Measurements from ENCODE around the gene GPR183.

Gene GPR183

DNA sequence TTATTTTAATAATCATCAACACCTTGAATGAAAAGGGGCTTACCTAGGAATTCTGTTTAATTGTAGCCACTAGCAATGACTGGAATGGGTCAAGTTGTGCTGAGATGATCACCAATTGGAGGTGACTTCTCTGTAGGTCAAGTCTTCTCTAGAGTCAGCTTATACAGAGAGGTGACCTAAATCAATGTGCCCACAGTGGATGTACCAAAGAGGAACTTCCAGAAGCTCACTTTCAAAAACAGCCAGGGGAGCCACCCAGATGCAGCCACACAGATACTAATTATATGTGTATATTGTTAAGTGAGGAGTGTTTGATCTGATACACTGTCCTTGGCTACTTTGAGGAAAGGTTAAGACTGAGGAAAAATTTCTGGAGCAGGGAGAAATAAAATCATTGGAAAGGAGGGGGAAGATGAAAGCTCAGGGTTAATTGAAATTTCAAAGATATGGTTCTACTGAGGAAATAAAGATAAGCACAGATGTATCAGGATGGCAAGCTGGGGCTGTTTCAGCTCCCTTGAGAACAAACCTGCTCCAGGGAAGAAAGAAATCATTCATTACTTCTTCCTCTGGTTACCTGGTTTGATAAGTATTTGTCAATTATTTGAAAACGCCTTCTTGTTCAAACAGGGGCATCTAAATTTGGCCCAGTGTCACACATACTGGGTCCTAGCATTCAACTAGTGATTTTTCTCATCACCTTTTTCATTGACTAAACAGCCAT, 5.1 kb downstream of the GPR183 start:
- H3K9me3 ChIP-seq = no peaks in the 10 kb centered on the region
- intact Hi-C loops (cut with DNase I; ENCODE audit: low total_unique reads) = loop anchor here (10.0 kb wide), 1 partner anchor 203 kb away; the partner anchor contains the start of gene TM9SF2
- no peak overlapping the region for H3K27ac ChIP-seq
- H3K27me3 ChIP-seq = no peaks in the 10 kb centered on the region
- TF ChIP-seq, protein P1, sequence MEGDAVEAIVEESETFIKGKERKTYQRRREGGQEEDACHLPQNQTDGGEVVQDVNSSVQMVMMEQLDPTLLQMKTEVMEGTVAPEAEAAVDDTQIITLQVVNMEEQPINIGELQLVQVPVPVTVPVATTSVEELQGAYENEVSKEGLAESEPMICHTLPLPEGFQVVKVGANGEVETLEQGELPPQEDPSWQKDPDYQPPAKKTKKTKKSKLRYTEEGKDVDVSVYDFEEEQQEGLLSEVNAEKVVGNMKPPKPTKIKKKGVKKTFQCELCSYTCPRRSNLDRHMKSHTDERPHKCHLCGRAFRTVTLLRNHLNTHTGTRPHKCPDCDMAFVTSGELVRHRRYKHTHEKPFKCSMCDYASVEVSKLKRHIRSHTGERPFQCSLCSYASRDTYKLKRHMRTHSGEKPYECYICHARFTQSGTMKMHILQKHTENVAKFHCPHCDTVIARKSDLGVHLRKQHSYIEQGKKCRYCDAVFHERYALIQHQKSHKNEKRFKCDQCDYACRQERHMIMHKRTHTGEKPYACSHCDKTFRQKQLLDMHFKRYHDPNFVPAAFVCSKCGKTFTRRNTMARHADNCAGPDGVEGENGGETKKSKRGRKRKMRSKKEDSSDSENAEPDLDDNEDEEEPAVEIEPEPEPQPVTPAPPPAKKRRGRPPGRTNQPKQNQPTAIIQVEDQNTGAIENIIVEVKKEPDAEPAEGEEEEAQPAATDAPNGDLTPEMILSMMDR (IDR thresholded peaks at IDR 0.05) = no peak
- no peak overlapping the region for H3K4me3 ChIP-seq
- no peaks in the 10 kb centered on the region for H3K36me3 ChIP-seq
- peaks cover 0 to 10% (median 3%) of the 10 kb centered on the region in 4 donors for H3K4me1 ChIP-seq
- DNase-seq = no peak

DNA sequence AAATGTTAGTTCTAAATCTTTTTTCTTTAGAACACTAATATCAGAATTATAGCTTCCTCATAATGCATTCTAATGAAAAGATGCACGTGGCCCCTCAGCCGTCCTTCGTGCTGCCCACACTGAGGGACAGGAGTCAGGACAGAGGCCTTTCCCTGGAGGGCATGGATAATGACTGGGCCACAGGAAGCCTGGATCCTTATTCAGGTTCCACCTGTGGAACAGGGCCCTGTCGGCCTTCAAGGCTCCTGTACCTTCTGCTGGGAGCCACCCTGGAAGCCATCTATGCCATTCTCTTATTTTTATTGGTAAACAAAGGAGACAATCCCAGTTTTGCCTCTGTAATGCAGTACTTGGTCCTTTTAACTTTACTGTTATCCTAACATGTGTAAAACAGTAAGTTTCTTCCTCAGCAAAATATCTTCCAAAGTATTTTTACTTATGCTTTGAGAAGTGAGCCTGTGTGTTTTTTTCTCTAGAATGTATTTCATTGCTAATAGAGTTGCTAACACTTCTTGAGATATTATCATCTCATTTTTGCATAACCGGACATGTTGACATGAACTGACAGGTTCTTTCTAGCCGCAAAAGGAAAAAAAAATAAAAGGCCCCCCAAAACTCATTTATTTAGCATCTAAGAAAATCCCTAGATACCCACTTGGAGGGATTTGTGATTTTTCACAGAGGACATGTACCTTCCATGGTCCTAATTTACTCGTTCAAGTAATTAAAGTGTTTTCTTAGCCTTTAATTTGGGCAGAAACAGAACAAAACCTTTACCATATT, 6.0 kb downstream of the GPR183 start:
- Histone ChIP-seq H3K9me3 (no peaks in the 10 kb centered on the region), H3K36me3 (no peaks in the 10 kb centered on the region), H3K27me3 (no peaks in the 10 kb centered on the region), H3K4me3 (no peak overlapping the region), H3K4me1 (peaks cover 0 to 4% (median 2%) of the 10 kb centered on the region in 4 donors), H3K27ac (no peak overlapping the region)
- intact Hi-C loops (cut with DNase I; ENCODE audit: low total_unique reads) = loop anchor here (10.0 kb wide), 1 partner anchor 204 kb away; the partner anchor contains the start of gene TM9SF2
- DNase-seq = no peak
- TF ChIP-seq, protein P1 (IDR thresholded peaks at IDR 0.05) = no peak

DNA sequence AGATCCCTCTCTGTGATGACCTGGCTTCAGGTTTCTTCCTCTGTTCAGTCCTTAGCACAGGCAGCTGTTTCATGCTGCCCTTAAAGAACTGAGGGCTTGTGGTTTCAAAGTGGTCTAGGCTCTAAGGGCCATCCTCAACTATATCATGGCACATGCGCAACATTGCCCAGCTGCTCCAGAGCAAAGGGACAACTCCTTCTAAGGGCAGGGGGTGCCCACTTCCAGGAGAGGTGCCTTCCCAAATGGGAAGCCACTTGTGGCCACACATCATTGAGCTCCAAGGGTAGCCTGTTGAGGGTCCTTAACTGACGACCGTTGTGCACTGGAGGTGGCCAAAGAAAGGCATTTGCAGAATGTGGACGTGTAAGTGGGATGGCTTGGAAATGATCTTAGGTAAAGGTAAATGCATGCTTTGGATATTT, 7.3 kb downstream of the GPR183 start:
- intact Hi-C loops (cut with DNase I; ENCODE audit: low total_unique reads) = loop anchor here (10.0 kb wide), 1 partner anchor 205 kb away; the partner anchor contains the start of gene TM9SF2
- Histone ChIP-seq H3K4me3 (no peak overlapping the region), H3K4me1 (peaks cover 0 to 4% (median 0%) of the 10 kb centered on the region in 4 donors), H3K27me3 (no peaks in the 10 kb centered on the region), H3K9me3 (no peaks in the 10 kb centered on the region), H3K27ac (no peak overlapping the region), H3K36me3 (peaks cover 0 to 6% (median 0%) of the 10 kb centered on the region in 3 donors)
- TF ChIP-seq, protein P1 (IDR thresholded peaks at IDR 0.05) = no peak
- no peak for DNase-seq

DNA sequence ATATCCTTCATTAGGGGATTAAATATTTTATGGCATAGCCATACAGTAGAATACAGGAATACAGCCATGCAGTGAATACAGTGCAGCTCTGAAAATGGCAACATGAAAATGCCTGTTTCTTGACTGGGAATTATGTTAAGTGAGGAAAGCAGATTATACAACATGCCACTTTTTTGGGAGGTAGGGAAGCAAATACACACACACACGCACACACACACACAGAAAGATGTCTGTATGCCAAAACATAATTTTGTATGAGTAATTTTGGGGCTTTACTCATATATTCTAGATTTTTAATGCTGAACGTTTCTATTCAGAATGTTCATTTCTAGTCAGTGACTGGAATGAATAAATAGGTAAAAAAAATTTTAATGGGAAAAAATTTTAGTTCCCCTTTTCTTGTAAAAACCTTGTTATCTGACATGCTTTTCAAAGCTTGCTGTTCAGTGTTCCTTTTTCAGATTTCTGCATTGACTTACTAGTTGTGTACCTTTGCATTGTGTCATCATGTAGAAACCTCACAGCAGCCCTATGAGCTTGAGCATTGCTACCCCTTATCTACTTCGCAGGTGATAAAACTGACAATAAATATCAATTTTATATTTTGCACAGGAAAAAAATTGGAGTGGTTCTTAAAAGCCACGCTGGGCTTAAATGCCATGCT, 7.8 kb downstream of the GPR183 start:
- TF ChIP-seq, protein P1 (IDR thresholded peaks at IDR 0.05) = no peak
- no peak for DNase-seq
- Histone ChIP-seq H3K27ac (no peak overlapping the region), H3K9me3 (no peaks in the 10 kb centered on the region), H3K27me3 (no peaks in the 10 kb centered on the region), H3K36me3 (peaks cover 0 to 8% (median 0%) of the 10 kb centered on the region in 3 donors), H3K4me3 (no peak overlapping the region), H3K4me1 (peaks cover 0 to 4% (median 0%) of the 10 kb centered on the region in 4 donors)
- intact Hi-C loops (cut with DNase I; ENCODE audit: low total_unique reads) = no loop called here

DNA sequence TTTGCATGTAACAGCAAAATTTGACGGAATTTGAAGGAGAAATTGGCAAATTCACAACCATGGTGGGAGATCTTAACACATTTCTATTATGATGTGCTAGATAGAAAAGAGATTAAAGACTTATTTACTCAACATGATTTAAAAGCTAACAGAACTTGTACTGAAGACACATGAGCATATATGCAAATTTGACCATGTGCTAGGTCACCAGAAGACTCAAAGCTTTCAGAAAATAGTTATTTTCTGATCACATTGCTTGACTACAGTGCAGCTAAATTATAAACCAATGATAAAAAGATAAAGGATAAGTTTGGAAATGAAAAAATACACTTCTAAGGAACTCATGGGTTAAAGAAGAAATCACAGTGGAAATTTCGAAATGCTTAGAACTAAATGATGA, 9.1 kb downstream of the GPR183 start:
- Histone ChIP-seq H3K9me3 (no peaks in the 10 kb centered on the region), H3K36me3 (peaks cover 0 to 8% (median 2%) of the 10 kb centered on the region in 3 donors), H3K4me1 (peaks cover 0 to 4% (median 0%) of the 10 kb centered on the region in 4 donors), H3K27ac (no peak overlapping the region), H3K4me3 (no peak overlapping the region), H3K27me3 (no peaks in the 10 kb centered on the region)
- DNase-seq = no peak
- intact Hi-C loops (cut with DNase I; ENCODE audit: low total_unique reads) = no loop called here
- TF ChIP-seq, protein P1 (IDR thresholded peaks at IDR 0.05) = no peak
